ENCODE data around the gene GK. TPM values are rescaled to one million over a fixed set of nuclear protein-coding genes. Genes with fewer than 3 reads are reported as not detected.

The GK gene
- total RNA-seq = 1.5 and 2.7 TPM in 2 replicates

GRCh38 chrX:30653415-30654131 lies at the start of gene GK:
TSS of gene GK (plus strand) at chrX:30653423. CDS start at chrX:30653538, 115 bp downstream.

Other genes with a start within 250 kb of the GK start
- not detected in 2 replicates for gene TASL, start 75.7 kb upstream of the GK start, total RNA-seq
- gene TAB3, start 235.8 kb downstream of the GK start, total RNA-seq = 4.3 and 5.7 TPM in 2 replicates